ENCODE results near the gene SLC22A17. TPM values are rescaled to one million over a fixed set of nuclear protein-coding genes. Genes with fewer than 3 reads are reported as not detected.

SLC22A17 gene
- total and polyA plus RNA-seq, 2 of the 13 experiments (the other 11 are each of a cell fraction or from before 2014, with no cell fraction given), result 0.95 to 1.1 TPM

- TF ChIP-seq ZXDC (CRISPR knock-in tag; IDR thresholded peaks at IDR 0.05), result no peak
- peak; percentile 99 for TF ChIP-seq ZNF274 (CRISPR knock-in tag; IDR thresholded peaks at IDR 0.05)
- TF ChIP-seq SOX13 (IDR thresholded peaks at IDR 0.05), result no peak
- TF ChIP-seq SOX13 (CRISPR knock-in tag; conservative IDR thresholded peaks at IDR 0.05 in 1 of 2, IDR thresholded peaks at IDR 0.05 in 1 of 2), result peak; percentile 52 to 89; a peak in 2 of 4 replicates
- peak; percentile 93 for TF ChIP-seq LBX2 (CRISPR knock-in tag; IDR thresholded peaks at IDR 0.05; ENCODE audit: borderline replicate concordance)
- TF ChIP-seq U2AF1 (optimal IDR thresholded peaks at IDR 0.05; ENCODE audit: low read depth, low read length), result no peak
- no peak for TF ChIP-seq ZBTB39 (CRISPR knock-in tag; IDR thresholded peaks at IDR 0.05)
- no peak for TF ChIP-seq ZNF574 (CRISPR knock-in tag; IDR thresholded peaks at IDR 0.05)
- 0 out of 2 replicates have a peak, but pooled peaks have one; percentile 27 for TF ChIP-seq TRAFD1 (CRISPR knock-in tag; IDR thresholded peaks at IDR 0.05; ENCODE audit: borderline replicate concordance)
- TF ChIP-seq FOXA3 (CRISPR knock-in tag; IDR thresholded peaks at IDR 0.05), result 0 out of 2 replicates have a peak, but pooled peaks have one; percentile 30
- no peak for TF ChIP-seq ZNF10 (CRISPR knock-in tag; IDR thresholded peaks at IDR 0.05; ENCODE audit: borderline replicate concordance, low read depth)
- 0 out of 2 replicates have a peak, but pooled peaks have one; percentile 72 for TF ChIP-seq LCORL (IDR thresholded peaks at IDR 0.05)
- TF ChIP-seq LCORL (CRISPR knock-in tag; IDR thresholded peaks at IDR 0.05), result no peak
- TF ChIP-seq ZNF609 (CRISPR knock-in tag; IDR thresholded peaks at IDR 0.05; ENCODE audit: borderline replicate concordance), result peak; percentile 76; the same call in 1 of the 2 replicates
- TF ChIP-seq BCL6 (CRISPR knock-in tag; IDR thresholded peaks at IDR 0.05), result peak; percentile 76
Measured at GRCh38 chr14:23301969-23302289, 50.8 kb downstream of the SLC22A17 start (continued).
